Embryonic facial prominence (tissue), 1 donor: Measurements from ENCODE around the gene ULK1.
"Not testable (repeated sequence)": the region's sequence is repeated elsewhere in the genome, so short reads cannot be mapped to it uniquely, and the experiment has no call there.

Experiments used
- DNase-seq: peaks from one replicate; pipeline ENCODE4 v3.0.0-alpha.2; 2016; ENCODE audit errors: extremely low spot score

The ULK1 gene

DNA sequence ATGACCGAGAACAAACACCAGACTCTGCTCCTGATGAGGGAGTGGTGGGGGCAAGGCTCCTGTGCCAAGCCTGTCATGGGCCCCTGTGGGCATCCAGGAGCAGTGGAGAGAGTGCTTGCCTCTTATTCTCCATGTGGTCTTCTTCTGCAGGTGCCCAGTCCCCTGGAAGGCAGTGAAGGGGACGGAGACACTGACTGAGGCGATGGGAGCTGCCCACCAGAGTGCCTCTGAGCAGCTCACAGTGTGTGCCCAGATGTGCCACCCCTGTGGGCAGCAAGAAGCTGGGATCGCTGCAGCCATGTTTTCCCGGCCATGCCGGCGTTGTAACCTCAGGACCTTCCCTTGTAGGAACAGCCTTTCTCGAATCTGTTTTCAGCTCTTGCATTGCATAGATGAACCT is 49.0 kb downstream of the ULK1 start:
- no peak for DNase-seq

DNA sequence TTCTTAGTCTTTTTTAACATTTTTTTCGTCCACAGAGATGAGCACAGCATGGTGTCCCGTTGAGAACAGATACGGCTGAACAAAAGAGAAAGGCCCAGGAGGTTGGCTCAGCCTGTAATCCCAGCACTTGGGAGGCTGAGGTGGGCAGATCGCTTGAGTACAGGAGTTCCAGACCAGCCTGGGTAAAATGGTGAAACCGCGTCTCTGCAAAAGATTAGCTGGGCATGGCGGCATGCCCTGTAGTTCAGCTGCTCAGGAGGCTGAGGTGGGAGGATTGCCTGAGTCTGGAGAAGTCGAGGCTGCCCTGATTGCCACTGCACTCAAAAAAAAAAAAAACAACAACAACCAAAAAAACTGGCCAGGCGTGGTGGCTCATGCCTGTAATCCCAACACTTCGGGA is 49.5 kb downstream of the ULK1 start:
- no peak for DNase-seq

DNA sequence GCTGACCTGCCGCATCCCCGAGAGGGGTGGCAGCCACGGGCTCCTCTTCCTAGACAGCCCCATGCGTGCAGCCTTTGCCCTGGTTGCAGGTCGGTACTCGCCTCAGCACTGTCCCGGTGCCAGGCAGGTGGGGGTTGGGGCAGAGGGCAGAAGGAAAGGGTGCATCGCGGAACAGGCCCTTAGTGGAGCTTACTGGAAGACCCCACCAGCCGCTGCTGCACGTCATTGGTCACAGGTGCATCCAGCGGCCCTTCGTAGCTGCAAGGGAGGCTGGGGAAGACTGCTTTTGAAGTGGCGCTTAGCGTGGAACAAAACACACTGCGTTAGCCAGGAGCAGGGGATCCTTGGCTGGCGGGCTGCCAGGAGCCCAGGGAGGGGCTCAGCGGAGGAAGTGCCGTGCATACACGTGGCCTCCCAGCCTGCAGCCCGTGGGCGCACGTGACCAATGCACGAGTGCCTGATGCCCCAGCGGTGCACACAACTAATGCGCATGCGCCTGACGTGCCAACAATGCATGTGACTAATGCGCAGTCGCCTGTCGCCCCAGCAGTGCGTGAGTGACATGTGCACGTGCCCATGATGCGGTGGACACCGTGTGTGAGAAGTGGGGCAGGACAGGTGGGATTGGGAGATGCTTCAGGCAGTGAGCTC is 50.3 kb downstream of the ULK1 start:
- DNase-seq: no peak

- DNase-seq: no peak
These were observed 52.3 kb downstream of the ULK1 start for GRCh38 chr12:131946757-131947156.

GRCh38 chr12:131947482-131948027 is 53.1 kb downstream of the ULK1 start:
- no peak for DNase-seq

DNA sequence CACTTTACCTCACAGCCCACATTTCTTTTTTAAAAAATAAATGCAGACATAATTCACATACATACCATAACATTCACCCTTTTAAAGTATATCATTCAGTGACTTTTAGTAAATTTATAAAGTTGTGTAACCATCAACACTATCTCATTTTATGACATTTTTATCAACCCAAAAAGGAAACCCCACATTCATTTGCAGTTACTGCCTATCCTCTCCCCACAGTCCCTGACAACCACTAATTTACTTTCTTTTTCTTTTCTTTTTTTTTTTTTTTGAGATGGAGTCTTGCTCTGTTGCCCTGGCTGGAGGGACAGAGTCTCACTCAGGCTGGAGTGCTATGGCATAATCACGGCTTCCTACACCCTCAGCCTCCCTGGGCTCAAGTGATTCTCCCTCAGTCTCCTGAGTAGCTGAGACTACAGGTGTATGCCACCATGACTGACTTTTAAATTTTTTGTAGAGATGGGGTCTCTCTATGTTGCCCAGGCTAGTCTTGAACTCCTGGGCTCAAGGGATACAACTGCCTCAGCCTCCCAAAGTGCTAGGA is 53.8 kb downstream of the ULK1 start:
- no peak for DNase-seq

DNA sequence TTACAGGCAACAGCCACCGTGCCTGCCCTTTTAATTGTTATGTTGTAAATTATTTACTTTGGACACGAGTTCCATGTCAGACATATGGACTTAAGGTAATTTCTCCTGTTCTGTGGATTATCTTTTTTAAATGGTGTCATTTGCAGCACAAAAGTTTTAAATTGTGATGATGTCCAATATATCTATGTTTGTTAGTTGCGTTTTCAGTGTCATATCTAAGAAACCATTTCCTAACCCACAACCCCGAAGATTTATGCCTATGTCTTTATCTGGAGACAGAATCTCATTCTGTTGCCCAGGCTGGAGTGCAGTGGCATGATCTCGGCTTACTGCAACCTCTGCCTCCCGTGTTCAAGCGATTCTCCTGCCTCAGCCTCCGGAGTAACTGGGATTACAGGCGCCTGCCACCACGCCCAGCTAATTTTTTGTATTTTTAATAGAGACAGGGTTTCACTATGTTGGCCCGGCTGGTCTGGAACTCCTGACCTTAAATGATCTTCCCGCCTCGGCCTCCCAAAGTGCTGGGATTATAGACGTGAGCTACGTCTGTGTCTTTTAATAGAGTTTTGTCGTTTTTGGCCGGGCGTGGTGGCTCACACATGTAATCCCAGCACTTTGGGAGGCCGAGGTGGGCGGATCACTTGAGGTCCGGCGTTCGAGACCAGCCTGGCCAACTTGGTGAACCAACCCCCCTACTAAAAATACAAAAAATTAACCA is 54.5 kb downstream of the ULK1 start:
- not testable (repeated sequence) for DNase-seq

GRCh38 chr12:131949431-131950181 is 55.2 kb downstream of the ULK1 start, which contains the start of gene EP400:
Gene EP400, plus strand, starts transcription at chr12:131949942. Its CDS starts 10,678 bp downstream, at chr12:131960620.
- peak; percentile 71 for DNase-seq

DNA sequence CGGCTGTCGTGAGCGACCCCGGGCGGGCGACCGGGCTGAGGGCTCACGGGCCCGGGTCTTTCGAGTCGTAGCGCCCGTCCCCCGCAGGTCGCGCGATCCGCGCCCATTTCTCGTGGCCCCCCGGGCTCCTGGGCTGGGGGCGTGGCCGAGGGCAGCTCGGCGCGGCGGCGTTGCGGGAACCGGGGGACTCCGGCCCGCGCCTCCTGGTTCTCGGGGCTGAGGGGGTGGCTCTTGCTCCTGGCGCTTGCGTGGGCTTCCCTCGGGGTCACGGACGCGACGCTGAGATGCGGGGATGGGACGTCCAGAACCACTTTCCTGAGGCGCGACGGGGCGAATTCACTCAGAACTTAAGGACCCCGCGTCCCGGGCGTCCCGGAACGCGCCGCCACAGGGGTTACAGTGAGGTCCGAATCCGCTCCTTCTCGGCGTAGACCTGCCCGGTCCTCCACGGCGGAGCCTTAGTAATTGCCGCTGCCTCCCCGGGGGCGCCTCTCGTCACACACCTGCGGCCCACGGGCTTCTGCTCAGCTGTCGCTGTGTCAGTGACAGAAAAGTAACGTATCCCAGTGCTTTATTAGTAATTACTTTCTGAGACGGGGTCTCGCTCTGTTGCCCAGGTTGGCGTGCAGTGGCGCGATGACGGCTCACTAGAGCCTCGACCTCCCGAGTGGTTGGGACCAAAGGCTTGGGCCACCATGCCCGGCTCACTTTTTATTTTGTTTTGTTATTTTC is 55.9 kb downstream of the ULK1 start:
- no peak for DNase-seq

- not testable (repeated sequence) for DNase-seq
These were observed 59.4 kb downstream of the ULK1 start for GRCh38 chr12:131953810-131954209.

- DNase-seq: not testable (repeated sequence)
These were observed 60.0 kb downstream of the ULK1 start for GRCh38 chr12:131954460-131954859.

DNA sequence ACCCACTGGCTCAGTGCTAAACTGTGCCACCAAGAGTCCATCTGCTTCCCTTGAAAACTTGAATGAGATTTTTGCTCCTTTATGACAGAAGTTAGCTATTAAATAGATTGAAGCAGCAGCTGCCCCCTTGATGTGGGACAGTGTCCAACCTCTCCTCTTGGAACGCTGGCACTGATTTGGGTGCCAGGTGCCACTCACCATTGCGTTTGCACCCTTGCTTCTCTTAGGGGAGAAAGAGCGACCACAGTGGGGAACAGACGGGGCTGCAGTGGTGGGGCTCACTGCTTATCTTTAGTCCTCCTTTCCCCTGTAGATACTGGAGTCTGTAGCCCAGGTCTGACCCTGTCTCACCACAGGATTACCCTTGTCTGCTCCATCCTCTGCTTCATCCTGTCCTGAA is 64.7 kb downstream of the ULK1 start:
- no peak for DNase-seq

DNA sequence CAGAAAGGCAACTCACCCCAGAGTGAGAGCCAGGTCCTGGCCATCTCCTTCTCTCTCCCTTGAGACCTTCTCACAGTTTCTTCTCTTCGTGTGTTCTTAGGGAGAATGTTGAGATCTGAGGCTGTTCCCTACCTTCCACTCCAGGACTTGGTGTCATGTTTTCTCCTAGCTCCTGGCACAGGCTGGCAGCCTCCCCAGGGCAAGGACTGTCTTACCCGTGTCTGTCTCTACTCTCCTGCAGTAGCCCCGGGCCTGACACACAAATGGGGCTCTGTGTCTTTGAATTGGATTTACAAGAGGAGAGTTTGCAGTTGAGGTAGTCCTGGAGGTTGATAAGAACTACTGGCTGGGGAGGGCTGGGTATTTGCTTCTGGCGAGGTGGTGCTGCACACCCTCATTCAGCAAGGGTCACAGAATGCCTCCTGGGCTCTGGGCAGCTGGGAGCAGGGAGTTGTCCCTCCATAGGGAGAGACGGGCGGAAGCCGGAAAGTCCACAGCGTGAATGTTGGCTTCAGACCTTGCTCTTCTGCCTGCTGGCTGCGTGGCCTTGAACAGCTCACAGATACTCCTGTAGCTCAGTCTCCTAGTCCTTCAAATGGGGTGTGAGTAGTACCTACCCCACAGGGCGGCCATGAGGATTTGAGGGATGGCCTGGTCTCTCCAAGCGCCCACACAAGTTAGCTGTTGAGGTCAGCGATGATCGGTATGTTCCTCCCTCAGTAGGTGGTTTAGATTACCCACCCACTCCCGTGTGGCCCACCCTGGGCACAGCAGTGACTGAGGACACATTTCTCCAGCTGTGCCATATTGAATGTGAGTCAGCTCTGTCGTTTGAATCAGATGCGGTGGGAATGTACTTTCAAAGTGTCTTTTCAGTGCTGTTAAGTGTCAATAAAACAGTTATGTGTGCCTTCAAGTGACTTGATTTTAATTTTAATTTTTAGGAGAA is 65.5 kb downstream of the ULK1 start:
- no peak for DNase-seq

DNA sequence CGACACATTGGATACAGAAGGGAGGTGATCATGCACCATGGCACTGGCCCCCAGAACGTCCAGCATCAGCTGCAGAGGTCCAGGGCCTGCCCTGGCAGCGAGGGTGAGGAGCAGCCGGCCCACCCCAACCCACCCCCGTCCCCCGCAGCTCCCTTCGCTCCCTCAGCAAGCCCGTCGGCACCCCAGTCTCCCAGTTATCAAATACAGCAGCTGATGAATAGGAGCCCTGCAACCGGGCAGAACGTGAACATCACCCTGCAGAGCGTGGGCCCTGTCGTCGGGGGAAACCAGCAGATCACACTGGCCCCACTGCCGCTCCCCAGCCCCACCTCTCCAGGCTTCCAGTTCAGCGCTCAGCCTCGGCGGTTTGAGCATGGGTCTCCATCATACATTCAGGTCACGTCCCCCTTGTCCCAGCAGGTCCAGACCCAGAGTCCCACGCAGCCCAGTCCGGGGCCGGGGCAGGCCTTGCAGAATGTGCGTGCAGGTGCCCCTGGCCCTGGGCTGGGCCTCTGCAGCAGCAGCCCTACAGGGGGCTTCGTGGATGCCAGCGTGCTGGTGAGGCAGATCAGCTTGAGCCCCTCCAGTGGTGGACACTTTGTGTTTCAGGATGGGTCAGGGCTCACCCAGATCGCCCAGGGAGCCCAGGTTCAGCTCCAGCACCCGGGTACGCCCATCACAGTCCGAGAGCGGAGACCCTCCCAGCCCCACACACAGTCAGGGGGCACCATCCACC is 66.3 kb downstream of the ULK1 start:
- DNase-seq: not testable (repeated sequence)

- DNase-seq: not testable (repeated sequence)
These were observed 66.9 kb downstream of the ULK1 start for GRCh38 chr12:131961328-131961727.

GRCh38 chr12:131962069-131962468 is 67.6 kb downstream of the ULK1 start:
- DNase-seq: no peak

DNA sequence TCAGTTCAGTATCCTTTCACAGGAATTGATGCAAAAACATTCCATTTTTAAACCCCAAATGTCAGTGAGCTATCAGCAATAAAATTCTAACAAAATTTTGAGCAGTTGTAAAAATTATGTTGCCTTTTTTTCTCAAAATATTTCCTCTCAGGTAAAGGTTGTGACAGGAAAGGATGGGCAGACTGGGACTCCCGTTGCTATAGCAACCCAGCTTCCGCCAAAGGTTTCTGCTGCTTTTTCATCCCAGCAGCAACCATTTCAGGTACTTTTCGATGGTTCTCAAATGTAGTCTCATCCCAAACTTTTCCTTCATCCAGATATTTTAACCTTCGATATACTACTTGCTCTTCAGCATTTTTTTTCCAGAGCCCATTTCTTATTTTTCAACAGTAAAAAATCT is 69.0 kb downstream of the ULK1 start:
- DNase-seq: no peak

GRCh38 chr12:131965073-131965472 is 70.7 kb downstream of the ULK1 start:
- DNase-seq: no peak

GRCh38 chr12:131971226-131971625 is 76.8 kb downstream of the ULK1 start:
- no peak for DNase-seq
